GM23338 (cell line): ENCODE results near the gene VILL. TPM values are rescaled to one million over a fixed set of nuclear protein-coding genes. Genes with fewer than 3 reads are reported as not detected.

Experiments used
- ATAC-seq: fragments of 200-7000 bp; cut with Tn5 transposase; 3 replicates; pipeline ENCODE4 v1.9.1; 2020
- DNase-seq: peaks from one replicate; pipeline ENCODE4 v3.0.0-alpha.2; 2015; ENCODE audit warnings: low spot score
- H2AFZ ChIP-seq: fragments of 200-600 bp; sonication (generic); 2 replicates; pipeline ENCODE4 v1.8.0; 2016; ENCODE audit warnings: antibody characterized with exemption, mild to moderate bottlenecking, moderate library complexity
- H3F3A ChIP-seq: fragments of 200-600 bp; sonication (generic); replicated peaks from 2 replicates; pipeline ENCODE4 v1.8.0; 2017; ENCODE audit warnings: antibody characterized with exemption, mixed run types, low read depth
- H3K27ac ChIP-seq: fragments of 200-600 bp; sonication (generic); 2 replicates; pipeline ENCODE4 v1.6.1; 2016; ENCODE audit warnings: low read depth
- H3K27me3 ChIP-seq: fragments of 200-600 bp; sonication (generic); 2 replicates; pipeline ENCODE4 v1.8.0; 2016; ENCODE audit warnings: mild to moderate bottlenecking, mixed run types, moderate library complexity; ENCODE audit not compliant: insufficient read depth
- H3K36me3 ChIP-seq: fragments of 200-600 bp; sonication (generic); 2 replicates; pipeline ENCODE4 v1.8.0; 2016; ENCODE audit warnings: mild to moderate bottlenecking; ENCODE audit not compliant: insufficient read depth
- H3K4me1 ChIP-seq: fragments of 200-600 bp; sonication (generic); 2 replicates; pipeline ENCODE4 v1.8.0; 2016; ENCODE audit warnings: mild to moderate bottlenecking, moderate library complexity; ENCODE audit not compliant: insufficient read depth
- H3K4me2 ChIP-seq: fragments of 200-600 bp; sonication (generic); 2 replicates; pipeline ENCODE4 v1.7.1; 2017; ENCODE audit warnings: mixed run types
- H3K4me3 ChIP-seq: fragments of 200-600 bp; sonication (generic); 2 replicates; pipeline ENCODE4 v1.6.1; 2016; ENCODE audit warnings: mixed run types
- H3K79me2 ChIP-seq: fragments of 200-600 bp; sonication (generic); replicated peaks from 2 replicates; pipeline ENCODE4 v1.8.0; 2017; ENCODE audit warnings: mild to moderate bottlenecking; ENCODE audit not compliant: insufficient read depth
- H3K9me2 ChIP-seq: fragments of 200-600 bp; sonication (generic); 2 replicates; pipeline ENCODE4 v1.8.0; 2017; ENCODE audit not compliant: insufficient read depth
- H4K20me1 ChIP-seq: fragments of 200-600 bp; sonication (generic); replicated peaks from 2 replicates; pipeline ENCODE4 v1.8.0; 2017; ENCODE audit warnings: mild to moderate bottlenecking; ENCODE audit not compliant: insufficient read depth
- H3K27ac Mint-ChIP-seq: 2 replicates; pipeline ENCODE4 v1.8.0; 2020; ENCODE audit warnings: inconsistent platforms, mild to moderate bottlenecking, moderate library complexity, mixed read lengths
- H3K27me3 Mint-ChIP-seq: 3 replicates; pipeline ENCODE4 v1.8.0; 2022; ENCODE audit warnings: low read depth, mild to moderate bottlenecking, moderate library complexity, mixed read lengths, inconsistent platforms; ENCODE audit not compliant: insufficient read depth, poor library complexity
- H3K36me3 Mint-ChIP-seq: 3 replicates; pipeline ENCODE4 v1.8.0; 2021; ENCODE audit warnings: low read depth, mild to moderate bottlenecking, inconsistent platforms, moderate library complexity, mixed read lengths
- H3K4me1 Mint-ChIP-seq: 3 replicates; pipeline ENCODE4 v1.8.0; 2020; ENCODE audit warnings: mild to moderate bottlenecking, inconsistent platforms, mixed read lengths
- H3K4me3 Mint-ChIP-seq: 3 replicates; pipeline ENCODE4 v1.8.0; 2021; ENCODE audit warnings: moderate library complexity, mild to moderate bottlenecking, inconsistent platforms, mixed read lengths
- H3K9me3 Mint-ChIP-seq: 3 replicates; pipeline ENCODE4 v1.8.0; 2020; ENCODE audit warnings: moderate library complexity, mild to moderate bottlenecking, inconsistent platforms, mixed read lengths
- CREB1 ChIP-seq: fragments of 250-450 bp; sonication (Bioruptor Pico); IDR thresholded peaks from 2 replicates; pipeline ENCODE4 v1.5.0; 2020; ENCODE audit warnings: low read depth, mild to moderate bottlenecking, moderate library complexity
- EZH2 ChIP-seq: fragments of 200-600 bp; sonication (generic); IDR thresholded peaks from one replicate; pipeline ENCODE4 v1.8.0; 2017; ENCODE audit warnings: antibody characterized with exemption, mild to moderate bottlenecking, low read depth; ENCODE audit not compliant: unreplicated experiment
- JUNB ChIP-seq: IDR thresholded peaks from one replicate; pipeline ENCODE4 v1.6.1; 2016; ENCODE audit warnings: antibody characterized with exemption; ENCODE audit not compliant: unreplicated experiment
- NANOG ChIP-seq: IDR thresholded peaks from 2 replicates; pipeline ENCODE4 v1.6.1; 2016; ENCODE audit warnings: antibody characterized with exemption, borderline replicate concordance
- POLR2AphosphoS5 ChIP-seq: IDR thresholded peaks from 2 replicates; pipeline ENCODE4 v1.6.1; 2016; ENCODE audit warnings: antibody characterized with exemption, low read depth
- STAT1 ChIP-seq: IDR thresholded peaks from one replicate; pipeline ENCODE4 v1.6.1; 2016; ENCODE audit warnings: antibody characterized with exemption; ENCODE audit not compliant: unreplicated experiment
- ZNF331 ChIP-seq: fragments of 250-450 bp; sonication (Bioruptor Pico); IDR thresholded peaks from 2 replicates; pipeline ENCODE4 v1.5.0; 2020; ENCODE audit warnings: low read depth, mild to moderate bottlenecking, moderate library complexity
- polyA plus RNA-seq: library from polyadenylated mRNA; unstranded; fragments of >200 nt; fragmentation: Nextera tagmentation; extraction: Ambion mirVana; gene quantifications from 2 replicates; pipeline ENCODE4 v1.2.1, GENCODE V29; 2016
- total RNA-seq: library from RNA; depleted of rRNA; stranded (reverse); fragments of >200 nt; shearing (Covaris generic); gene quantifications from 2 replicates; pipeline ENCODE4 v1.2.3, GENCODE V29; 2014
- TF ChIP-seq, protein P1 (sequence below): IDR thresholded peaks from 2 replicates; pipeline ENCODE4 v1.6.1; 2016; ENCODE audit warnings: antibody characterized with exemption
- TF ChIP-seq, protein P2 (sequence below): fragments of 250-450 bp; sonication (Bioruptor Pico); IDR thresholded peaks from 2 replicates; pipeline ENCODE4 v1.5.0; 2020; ENCODE audit warnings: mild to moderate bottlenecking, moderate library complexity

VILL gene
- total and polyA plus RNA-seq, 2 experiments from 2014 or later, result 2.7 to 9.8 TPM

DNA sequence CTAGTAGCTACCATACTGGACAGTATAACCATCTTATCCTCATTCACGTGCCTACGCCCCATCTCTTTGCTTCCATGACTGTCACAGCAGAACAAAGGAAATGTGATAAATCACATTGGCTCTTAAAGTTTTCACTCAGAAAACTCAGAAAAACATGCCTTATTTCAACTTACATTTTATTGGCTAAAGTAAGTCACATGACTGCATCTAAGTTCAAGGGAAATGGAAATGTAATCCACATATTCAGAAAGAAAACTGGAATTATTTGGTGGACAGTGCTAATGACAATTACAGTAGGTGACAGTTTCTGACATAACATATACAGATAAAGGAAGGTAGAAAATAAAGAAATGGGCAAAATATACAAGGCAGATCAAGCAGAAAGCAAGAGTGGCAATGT is 37.4 kb upstream of the VILL start:
- H3K4me3 ChIP-seq, result no peak overlapping the region
- peaks cover 10% of the 10 kb centered on the region; the same call in 2 of the 3 replicates for H3K36me3 Mint-ChIP-seq
- no peaks in the 10 kb centered on the region for H3K9me3 Mint-ChIP-seq
- H3K27ac Mint-ChIP-seq, result no peak overlapping the region
- no peaks in the 10 kb centered on the region for H4K20me1 ChIP-seq
- H3K4me1 Mint-ChIP-seq, result peaks cover 17% of the 10 kb centered on the region
- peaks cover 16% of the 10 kb centered on the region for H3K4me1 ChIP-seq
- H3K4me3 Mint-ChIP-seq, result no peak overlapping the region
- H3K4me2 ChIP-seq, result no peak overlapping the region
- peaks cover 6% of the 10 kb centered on the region for H3K27me3 Mint-ChIP-seq
- TF ChIP-seq, protein P1, sequence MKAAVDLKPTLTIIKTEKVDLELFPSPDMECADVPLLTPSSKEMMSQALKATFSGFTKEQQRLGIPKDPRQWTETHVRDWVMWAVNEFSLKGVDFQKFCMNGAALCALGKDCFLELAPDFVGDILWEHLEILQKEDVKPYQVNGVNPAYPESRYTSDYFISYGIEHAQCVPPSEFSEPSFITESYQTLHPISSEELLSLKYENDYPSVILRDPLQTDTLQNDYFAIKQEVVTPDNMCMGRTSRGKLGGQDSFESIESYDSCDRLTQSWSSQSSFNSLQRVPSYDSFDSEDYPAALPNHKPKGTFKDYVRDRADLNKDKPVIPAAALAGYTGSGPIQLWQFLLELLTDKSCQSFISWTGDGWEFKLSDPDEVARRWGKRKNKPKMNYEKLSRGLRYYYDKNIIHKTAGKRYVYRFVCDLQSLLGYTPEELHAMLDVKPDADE, result no peak
- TF ChIP-seq JUNB (no peak), EZH2 (no peak)
- H3F3A ChIP-seq, result no peaks in the 10 kb centered on the region
- H3K27ac ChIP-seq, result no peak overlapping the region
- DNase-seq (no peak), ATAC-seq (no peak)
- no peaks in the 10 kb centered on the region for H3K79me2 ChIP-seq
- no peaks in the 10 kb centered on the region for H3K36me3 ChIP-seq
- no peaks in the 10 kb centered on the region for H3K9me2 ChIP-seq
- H2AFZ ChIP-seq, result no peak overlapping the region
- H3K27me3 ChIP-seq, result no peaks in the 10 kb centered on the region

- Mint-ChIP-seq H3K36me3 (peaks cover 10% of the 10 kb centered on the region; the same call in 2 of the 3 replicates), H3K9me3 (no peaks in the 10 kb centered on the region), H3K4me3 (no peak overlapping the region), H3K27ac (no peak overlapping the region), H3K27me3 (peaks cover 6% of the 10 kb centered on the region), H3K4me1 (peaks cover 17% of the 10 kb centered on the region)
- H3K9me2 ChIP-seq, result no peaks in the 10 kb centered on the region
- DNase-seq (no peak), ATAC-seq (no peak)
- no peaks in the 10 kb centered on the region for H3K36me3 ChIP-seq
- no peaks in the 10 kb centered on the region for H3F3A ChIP-seq
- H3K27me3 ChIP-seq, result no peaks in the 10 kb centered on the region
- no peaks in the 10 kb centered on the region for H4K20me1 ChIP-seq
- H3K4me3 ChIP-seq, result no peak overlapping the region
- no peaks in the 10 kb centered on the region for H3K79me2 ChIP-seq
- H3K27ac ChIP-seq, result no peak overlapping the region
- H3K4me2 ChIP-seq, result no peak overlapping the region
- TF ChIP-seq, protein P1, result no peak
- TF ChIP-seq CREB1, result no peak
- TF ChIP-seq POLR2AphosphoS5, result no peak
- no peak for TF ChIP-seq ZNF331 (CRISPR knock-in tag)
- peaks cover 16% of the 10 kb centered on the region for H3K4me1 ChIP-seq
- no peak overlapping the region for H2AFZ ChIP-seq
Measured at GRCh38 chr3:37953707-37954394, 36.7 kb upstream of the VILL start.

GRCh38 chr3:37954881-37955280 is 35.7 kb upstream of the VILL start:
- Histone ChIP-seq H3K4me1 (peaks cover 16% of the 10 kb centered on the region), H3K79me2 (no peaks in the 10 kb centered on the region), H3K27me3 (no peaks in the 10 kb centered on the region), H3K36me3 (no peaks in the 10 kb centered on the region), H4K20me1 (no peaks in the 10 kb centered on the region), H3F3A (no peaks in the 10 kb centered on the region), H2AFZ (no peak overlapping the region), H3K9me2 (no peaks in the 10 kb centered on the region), H3K4me2 (no peak overlapping the region), H3K27ac (no peak overlapping the region), H3K4me3 (no peak overlapping the region)
- DNase-seq (no peak), ATAC-seq (no peak)
- Mint-ChIP-seq H3K4me3 (no peak overlapping the region), H3K4me1 (peaks cover 17% of the 10 kb centered on the region), H3K27me3 (peaks cover 6% of the 10 kb centered on the region), H3K36me3 (peaks cover 10% of the 10 kb centered on the region; the same call in 2 of the 3 replicates), H3K9me3 (no peaks in the 10 kb centered on the region), H3K27ac (no peak overlapping the region)
- TF ChIP-seq NANOG (no peak), STAT1 (no peak)
- TF ChIP-seq, protein P2, sequence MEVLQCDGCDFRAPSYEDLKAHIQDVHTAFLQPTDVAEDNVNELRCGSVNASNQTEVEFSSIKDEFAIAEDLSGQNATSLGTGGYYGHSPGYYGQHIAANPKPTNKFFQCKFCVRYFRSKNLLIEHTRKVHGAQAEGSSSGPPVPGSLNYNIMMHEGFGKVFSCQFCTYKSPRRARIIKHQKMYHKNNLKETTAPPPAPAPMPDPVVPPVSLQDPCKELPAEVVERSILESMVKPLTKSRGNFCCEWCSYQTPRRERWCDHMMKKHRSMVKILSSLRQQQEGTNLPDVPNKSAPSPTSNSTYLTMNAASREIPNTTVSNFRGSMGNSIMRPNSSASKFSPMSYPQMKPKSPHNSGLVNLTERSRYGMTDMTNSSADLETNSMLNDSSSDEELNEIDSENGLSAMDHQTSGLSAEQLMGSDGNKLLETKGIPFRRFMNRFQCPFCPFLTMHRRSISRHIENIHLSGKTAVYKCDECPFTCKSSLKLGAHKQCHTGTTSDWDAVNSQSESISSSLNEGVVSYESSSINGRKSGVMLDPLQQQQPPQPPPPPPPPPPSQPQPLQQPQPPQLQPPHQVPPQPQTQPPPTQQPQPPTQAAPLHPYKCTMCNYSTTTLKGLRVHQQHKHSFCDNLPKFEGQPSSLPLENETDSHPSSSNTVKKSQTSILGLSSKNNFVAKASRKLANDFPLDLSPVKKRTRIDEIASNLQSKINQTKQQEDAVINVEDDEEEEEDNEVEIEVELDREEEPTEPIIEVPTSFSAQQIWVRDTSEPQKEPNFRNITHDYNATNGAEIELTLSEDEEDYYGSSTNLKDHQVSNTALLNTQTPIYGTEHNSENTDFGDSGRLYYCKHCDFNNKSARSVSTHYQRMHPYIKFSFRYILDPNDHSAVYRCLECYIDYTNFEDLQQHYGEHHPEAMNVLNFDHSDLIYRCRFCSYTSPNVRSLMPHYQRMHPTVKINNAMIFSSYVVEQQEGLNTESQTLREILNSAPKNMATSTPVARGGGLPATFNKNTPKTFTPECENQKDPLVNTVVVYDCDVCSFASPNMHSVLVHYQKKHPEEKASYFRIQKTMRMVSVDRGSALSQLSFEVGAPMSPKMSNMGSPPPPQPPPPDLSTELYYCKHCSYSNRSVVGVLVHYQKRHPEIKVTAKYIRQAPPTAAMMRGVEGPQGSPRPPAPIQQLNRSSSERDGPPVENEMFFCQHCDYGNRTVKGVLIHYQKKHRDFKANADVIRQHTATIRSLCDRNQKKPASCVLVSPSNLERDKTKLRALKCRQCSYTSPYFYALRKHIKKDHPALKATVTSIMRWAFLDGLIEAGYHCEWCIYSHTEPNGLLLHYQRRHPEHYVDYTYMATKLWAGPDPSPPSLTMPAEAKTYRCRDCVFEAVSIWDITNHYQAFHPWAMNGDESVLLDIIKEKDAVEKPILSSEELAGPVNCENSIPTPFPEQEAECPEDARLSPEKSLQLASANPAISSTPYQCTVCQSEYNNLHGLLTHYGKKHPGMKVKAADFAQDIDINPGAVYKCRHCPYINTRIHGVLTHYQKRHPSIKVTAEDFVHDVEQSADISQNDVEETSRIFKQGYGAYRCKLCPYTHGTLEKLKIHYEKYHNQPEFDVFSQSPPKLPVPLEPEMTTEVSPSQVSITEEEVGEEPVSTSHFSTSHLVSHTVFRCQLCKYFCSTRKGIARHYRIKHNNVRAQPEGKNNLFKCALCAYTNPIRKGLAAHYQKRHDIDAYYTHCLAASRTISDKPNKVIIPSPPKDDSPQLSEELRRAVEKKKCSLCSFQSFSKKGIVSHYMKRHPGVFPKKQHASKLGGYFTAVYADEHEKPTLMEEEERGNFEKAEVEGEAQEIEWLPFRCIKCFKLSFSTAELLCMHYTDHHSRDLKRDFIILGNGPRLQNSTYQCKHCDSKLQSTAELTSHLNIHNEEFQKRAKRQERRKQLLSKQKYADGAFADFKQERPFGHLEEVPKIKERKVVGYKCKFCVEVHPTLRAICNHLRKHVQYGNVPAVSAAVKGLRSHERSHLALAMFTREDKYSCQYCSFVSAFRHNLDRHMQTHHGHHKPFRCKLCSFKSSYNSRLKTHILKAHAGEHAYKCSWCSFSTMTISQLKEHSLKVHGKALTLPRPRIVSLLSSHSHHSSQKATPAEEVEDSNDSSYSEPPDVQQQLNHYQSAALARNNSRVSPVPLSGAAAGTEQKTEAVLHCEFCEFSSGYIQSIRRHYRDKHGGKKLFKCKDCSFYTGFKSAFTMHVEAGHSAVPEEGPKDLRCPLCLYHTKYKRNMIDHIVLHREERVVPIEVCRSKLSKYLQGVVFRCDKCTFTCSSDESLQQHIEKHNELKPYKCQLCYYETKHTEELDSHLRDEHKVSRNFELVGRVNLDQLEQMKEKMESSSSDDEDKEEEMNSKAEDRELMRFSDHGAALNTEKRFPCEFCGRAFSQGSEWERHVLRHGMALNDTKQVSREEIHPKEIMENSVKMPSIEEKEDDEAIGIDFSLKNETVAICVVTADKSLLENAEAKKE, result no peak
